Left lung (tissue), 10 donors: ENCODE data around the gene ANK3. TPM values are rescaled to one million over a fixed set of nuclear protein-coding genes. Genes with fewer than 3 reads are reported as not detected.

Experiments
- ATAC-seq: fragments of 200-7000 bp; cut with Tn5 transposase; one replicate; pipeline ENCODE4 v1.9.1; 2020; ENCODE audit warnings: moderate library complexity
- DNase-seq, 4 donors: peaks; one replicate each; pipeline ENCODE4 v3.0.0-alpha.2; 2013 to 2020
- H3K27ac ChIP-seq, 2 donors: fragments of 200-600 bp; sonication (generic) in 1 of 2; one replicate each; pipeline versions ENCODE4 v1.5.0 to v1.8.0; 2020 to 2021
- H3K27me3 ChIP-seq, 2 donors: fragments of 200-600 bp; sonication (generic) in 1 of 2; one replicate each; pipeline versions ENCODE4 v1.5.0 to v1.8.0; 2020 to 2021
- H3K36me3 ChIP-seq, 2 donors: fragments of 200-600 bp; sonication (generic) in 1 of 2; one replicate each; pipeline versions ENCODE4 v1.5.0 to v1.8.0; 2020 to 2021
- H3K4me1 ChIP-seq, 2 donors: fragments of 200-600 bp; one replicate each; pipeline ENCODE4 v1.8.0; 2021
- H3K4me3 ChIP-seq, 2 donors: fragments of 200-600 bp; sonication (generic) in 1 of 2; one replicate each; pipeline versions ENCODE4 v1.5.0 to v1.8.0; 2020 to 2021; ENCODE audit warnings: mild to moderate bottlenecking in 1 of 2
- H3K9me3 ChIP-seq, 2 donors: fragments of 200-600 bp; sonication (generic) in 1 of 2; one replicate each; pipeline versions ENCODE4 v1.5.0 to v1.8.0; 2020 to 2021
- CTCF ChIP-seq, 2 donors: fragments of 200-600 bp; sonication (generic) in 1 of 2; IDR thresholded peaks; one replicate each; pipeline versions ENCODE4 v1.5.0 to v1.8.0; 2021; ENCODE audit warnings: antibody characterized with exemption in 2 of 2
- intact Hi-C, 2 donors: fragments of 100-400 bp; cut with DNase I; formaldehyde crosslinking; loops; one replicate each; pipeline versions ENCODE4 v1.11.2 to v1.14.2; 2022
- polyA plus RNA-seq, 6 donors: library from polyadenylated mRNA; unstranded; fragments of 120-200 nt; gene quantifications; one replicate each; pipeline ENCODE4 v1.2.1, GENCODE V29; 2013; ENCODE audit not compliant: insufficient read length in 6 of 6
- total RNA-seq, 2 donors: library from RNA; stranded (reverse); fragmentation: NEBNext Ultra II Directional; extraction: Animal tissue kit (Norgen Biotek cat#: 25700); gene quantifications; one replicate each; pipeline ENCODE4 v1.2.1, GENCODE V29; 2021
- donor health status: DM: no; HTN: yes; CAD: no.
- donor health status: DM: no; HTN: no; CAD: no.

The ANK3 gene
- total and polyA plus RNA-seq, 8 donors = 22.1 to 74.1 (median 35.1) TPM

GRCh38 chr10:60016794-60017193 is 372.9 kb downstream of the ANK3 start:
- H3K4me3 ChIP-seq = no peak overlapping the region
- no peak for TF ChIP-seq CTCF (IDR thresholded peaks at IDR 0.05)
- no peaks in the 10 kb centered on the region for H3K9me3 ChIP-seq
- no peak for ATAC-seq
- H3K27ac ChIP-seq = no peak overlapping the region
- no peaks in the 10 kb centered on the region for H3K27me3 ChIP-seq
- intact Hi-C loops = no loop called here
- H3K4me1 ChIP-seq = no peaks in the 10 kb centered on the region
- no peak for DNase-seq
- no peaks in the 10 kb centered on the region for H3K36me3 ChIP-seq

- no peak for TF ChIP-seq CTCF (IDR thresholded peaks at IDR 0.05)
- ATAC-seq (no peak), DNase-seq (no peak)
- Histone ChIP-seq H3K9me3 (no peaks in the 10 kb centered on the region), H3K36me3 (no peaks in the 10 kb centered on the region), H3K27me3 (no peaks in the 10 kb centered on the region), H3K4me1 (no peaks in the 10 kb centered on the region), H3K27ac (no peak overlapping the region), H3K4me3 (no peak overlapping the region)
- intact Hi-C loops = no loop called here
These were observed 379.8 kb downstream of the ANK3 start for GRCh38 chr10:60009710-60010383.

GRCh38 chr10:60009276-60009675 is 380.4 kb downstream of the ANK3 start:
- Histone ChIP-seq H3K4me1 (no peaks in the 10 kb centered on the region), H3K27me3 (no peaks in the 10 kb centered on the region), H3K4me3 (no peak overlapping the region), H3K9me3 (no peaks in the 10 kb centered on the region), H3K36me3 (no peaks in the 10 kb centered on the region), H3K27ac (no peak overlapping the region)
- no peak for ATAC-seq
- DNase-seq = no peak
- intact Hi-C loops = no loop called here
- TF ChIP-seq CTCF (IDR thresholded peaks at IDR 0.05) = no peak

- Histone ChIP-seq H3K4me1 (no peaks in the 10 kb centered on the region), H3K9me3 (no peaks in the 10 kb centered on the region), H3K27me3 (no peaks in the 10 kb centered on the region), H3K4me3 (no peak overlapping the region), H3K36me3 (no peaks in the 10 kb centered on the region), H3K27ac (no peak overlapping the region)
- no peak for DNase-seq
- intact Hi-C loops = no loop called here
- TF ChIP-seq CTCF (IDR thresholded peaks at IDR 0.05) = no peak
- ATAC-seq = no peak
These were observed 380.9 kb downstream of the ANK3 start for GRCh38 chr10:60008816-60009215.

GRCh38 chr10:60006062-60006461 is 383.6 kb downstream of the ANK3 start:
- intact Hi-C loops = no loop called here
- H3K4me3 ChIP-seq = no peak overlapping the region
- ATAC-seq = no peak
- H3K4me1 ChIP-seq = no peaks in the 10 kb centered on the region
- no peak overlapping the region for H3K27ac ChIP-seq
- no peak for DNase-seq
- H3K9me3 ChIP-seq = no peaks in the 10 kb centered on the region
- no peak for TF ChIP-seq CTCF (IDR thresholded peaks at IDR 0.05)
- H3K36me3 ChIP-seq = no peaks in the 10 kb centered on the region
- H3K27me3 ChIP-seq = no peaks in the 10 kb centered on the region
